GM19193 (cell line): ENCODE measurements around the gene EPS8L2.

ENCODE experiments used
- POLR2A ChIP-seq: IDR thresholded peaks from 4 replicates; pipeline ENCODE4 v1.6.1; 2011; ENCODE audit not compliant: insufficient read depth, insufficient read length; ENCODE audit errors: extremely low read depth

Gene EPS8L2

GRCh38 chr11:706439-706956 is 467 bp downstream of the EPS8L2 start:
- no peak for TF ChIP-seq POLR2A

GRCh38 chr11:706957-707816 is 1.2 kb downstream of the EPS8L2 start:
- no peak for TF ChIP-seq POLR2A

- TF ChIP-seq POLR2A = no peak
Observed at GRCh38 chr11:707817-708420, 1.9 kb downstream of the EPS8L2 start.

GRCh38 chr11:708511-708910 is 2.5 kb downstream of the EPS8L2 start:
- no peak for TF ChIP-seq POLR2A

- no peak for TF ChIP-seq POLR2A
Observed at GRCh38 chr11:709109-709997, 3.3 kb downstream of the EPS8L2 start.

GRCh38 chr11:714436-714835 is 8.4 kb downstream of the EPS8L2 start:
- no peak for TF ChIP-seq POLR2A

- no peak for TF ChIP-seq POLR2A
Observed at GRCh38 chr11:719214-720016, 13.4 kb downstream of the EPS8L2 start.

- TF ChIP-seq POLR2A = no peak
Observed at GRCh38 chr11:720017-720641, 14.1 kb downstream of the EPS8L2 start.

- no peak for TF ChIP-seq POLR2A
Observed at GRCh38 chr11:720642-721246, 14.7 kb downstream of the EPS8L2 start.

- no peak for TF ChIP-seq POLR2A
Observed at GRCh38 chr11:721247-721740, 15.3 kb downstream of the EPS8L2 start.

- TF ChIP-seq POLR2A = no peak
Observed at GRCh38 chr11:721741-722345, 15.8 kb downstream of the EPS8L2 start.

- no peak for TF ChIP-seq POLR2A
Observed at GRCh38 chr11:722346-722811, 16.3 kb downstream of the EPS8L2 start.
